Parathyroid adenoma (tissue), 2 donors: ENCODE results near the gene PAK6.

Experiments
- H2AFZ ChIP-seq: fragments of 300-600 bp; sonication (generic); one replicate; pipeline ENCODE4 v1.7.0; 2017; ENCODE audit warnings: antibody characterized with exemption, mild to moderate bottlenecking
- H3K27ac ChIP-seq: fragments of 300-600 bp; sonication (generic); one replicate; pipeline ENCODE4 v1.7.0; 2017
- H3K27me3 ChIP-seq: fragments of 300-600 bp; sonication (generic); one replicate; pipeline ENCODE4 v1.7.0; 2017; ENCODE audit warnings: low read length; ENCODE audit not compliant: control insufficient read depth, insufficient read depth
- H3K36me3 ChIP-seq: fragments of 300-600 bp; sonication (generic); one replicate; pipeline ENCODE4 v1.7.0; 2017; ENCODE audit warnings: low read length; ENCODE audit not compliant: control insufficient read depth, insufficient read depth
- H3K4me1 ChIP-seq: fragments of 300-600 bp; sonication (generic); one replicate; pipeline ENCODE4 v1.7.0; 2017; ENCODE audit warnings: control low read depth
- H3K4me2 ChIP-seq: fragments of 300-600 bp; sonication (generic); one replicate; pipeline ENCODE4 v1.7.0; 2017; ENCODE audit warnings: low read length
- H3K4me3 ChIP-seq: fragments of 300-600 bp; sonication (generic); one replicate; pipeline ENCODE4 v1.7.0; 2017; ENCODE audit warnings: low read depth, low read length
- H3K79me2 ChIP-seq: fragments of 300-600 bp; sonication (generic); one replicate; pipeline ENCODE4 v1.7.0; 2017; ENCODE audit warnings: control low read depth
- H3K9ac ChIP-seq: fragments of 300-600 bp; sonication (generic); one replicate; pipeline ENCODE4 v1.7.0; 2017; ENCODE audit warnings: mild to moderate bottlenecking
- H3K9me3 ChIP-seq: fragments of 300-600 bp; sonication (generic); one replicate; pipeline ENCODE4 v1.7.0; 2017; ENCODE audit warnings: low read length; ENCODE audit not compliant: control insufficient read depth
- CTCF ChIP-seq: fragments of 300-600 bp; sonication (generic); IDR thresholded peaks from one replicate; pipeline ENCODE4 v1.7.0; 2017; ENCODE audit warnings: antibody characterized with exemption, mild to moderate bottlenecking
- donor health status: primary hyperparathyroidism.

PAK6 gene

GRCh38 chr15:40297356-40297755 lies 58.5 kb downstream of the PAK6 start:
- no peaks in the 10 kb centered on the region for H3K27me3 ChIP-seq
- no peaks in the 10 kb centered on the region for H3K4me1 ChIP-seq
- no peak overlapping the region for H2AFZ ChIP-seq
- H3K4me3 ChIP-seq, result no peak overlapping the region
- H3K9ac ChIP-seq, result no peak overlapping the region
- H3K4me2 ChIP-seq, result no peak overlapping the region
- H3K27ac ChIP-seq, result no peak overlapping the region
- H3K79me2 ChIP-seq, result no peaks in the 10 kb centered on the region
- no peaks in the 10 kb centered on the region for H3K36me3 ChIP-seq
- H3K9me3 ChIP-seq, result no peaks in the 10 kb centered on the region
- no peak for TF ChIP-seq CTCF

- Histone ChIP-seq H3K27me3 (no peaks in the 10 kb centered on the region), H3K36me3 (no peaks in the 10 kb centered on the region), H3K27ac (no peak overlapping the region), H3K9ac (no peak overlapping the region), H3K79me2 (no peaks in the 10 kb centered on the region), H3K4me3 (no peak overlapping the region), H3K4me1 (no peaks in the 10 kb centered on the region), H3K9me3 (no peaks in the 10 kb centered on the region), H3K4me2 (no peak overlapping the region), H2AFZ (no peak overlapping the region)
- TF ChIP-seq CTCF, result no peak
Measured at GRCh38 chr15:40298216-40298935, 59.5 kb downstream of the PAK6 start.

- no peak for TF ChIP-seq CTCF
- Histone ChIP-seq H3K36me3 (no peaks in the 10 kb centered on the region), H3K4me3 (no peak overlapping the region), H3K27me3 (no peaks in the 10 kb centered on the region), H3K4me2 (no peak overlapping the region), H2AFZ (no peak overlapping the region), H3K79me2 (no peaks in the 10 kb centered on the region), H3K9me3 (no peaks in the 10 kb centered on the region), H3K4me1 (no peaks in the 10 kb centered on the region), H3K9ac (no peak overlapping the region), H3K27ac (no peak overlapping the region)
Measured at GRCh38 chr15:40300367-40300766, 61.5 kb downstream of the PAK6 start.

- Histone ChIP-seq H3K27me3 (no peaks in the 10 kb centered on the region), H3K27ac (no peak overlapping the region)
- no peak for TF ChIP-seq CTCF
Measured at GRCh38 chr15:40300771-40301170, 61.9 kb downstream of the PAK6 start.

More at GRCh38 chr15:40300771-40301170, 61.9 kb downstream of the PAK6 start:
- no peak overlapping the region for H3K9ac ChIP-seq
- H3K4me3 ChIP-seq, result no peak overlapping the region
- no peaks in the 10 kb centered on the region for H3K36me3 ChIP-seq
- no peaks in the 10 kb centered on the region for H3K9me3 ChIP-seq
- no peaks in the 10 kb centered on the region for H3K4me1 ChIP-seq
- H3K4me2 ChIP-seq, result no peak overlapping the region
- no peak overlapping the region for H2AFZ ChIP-seq
- no peaks in the 10 kb centered on the region for H3K79me2 ChIP-seq
